ENCODE measurements around the gene NAALADL2.
A peak's percentile ranks its signal among the peaks of the same experiment; 100 is the strongest.
"Not testable (repeated sequence)": the region's sequence is repeated elsewhere in the genome, so short reads cannot be mapped to it uniquely, and the experiment has no call there.

NAALADL2 gene

DNA sequence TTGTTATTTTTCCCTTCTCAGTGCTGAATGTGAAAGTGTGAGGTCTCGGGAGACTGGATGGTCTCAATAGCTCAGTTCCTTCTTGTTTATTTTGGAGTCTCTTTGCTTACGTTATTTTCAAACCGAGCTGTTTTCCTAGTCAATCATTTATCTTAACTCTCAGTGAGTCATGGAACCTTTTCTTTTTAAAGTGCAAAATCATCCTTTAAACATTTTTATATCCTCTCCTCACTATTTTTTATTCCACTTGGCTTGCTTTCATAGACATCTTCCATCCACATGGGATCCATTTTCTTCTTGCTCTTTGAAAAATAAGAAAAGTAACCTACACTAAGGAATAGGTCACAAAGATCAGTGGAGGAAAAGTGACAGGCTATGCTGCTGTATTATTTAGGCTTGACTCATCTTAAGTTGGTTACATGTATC is 497.8 kb downstream of the NAALADL2 start:
- Histone ChIP-seq H3K23ac (ENCODE audit: low read length) (no peak overlapping the region), H4K5ac (ENCODE audit: low read length) (no peak overlapping the region), H3K79me1 (ENCODE audit: low read length) (no peaks in the 10 kb centered on the region), H3K4me2 (ENCODE audit: low read length) (no peak overlapping the region), H2BK15ac (replicated peaks; ENCODE audit: low read depth) (no peak overlapping the region), H3K36me3 (ENCODE audit: control insufficient read depth, insufficient read depth, low read length) (no peaks in the 10 kb centered on the region), H3K27me3 (ENCODE audit: insufficient read depth, low read length, poor library complexity) (no peaks in the 10 kb centered on the region), H2BK120ac (ENCODE audit: low read depth, low read length) (no peak overlapping the region), H2BK5ac (ENCODE audit: low read length) (no peak overlapping the region), H3K4me1 (ENCODE audit: control insufficient read depth, low read depth, low read length) (no peaks in the 10 kb centered on the region), H2AK5ac (ENCODE audit: low read length) (no peak overlapping the region), H4K8ac (ENCODE audit: low read depth, low read length) (no peak overlapping the region), H3K4me3 (ENCODE audit: low read length) (no peak overlapping the region), H3K27ac (ENCODE audit: low read depth, low read length) (no peak overlapping the region), H3K56ac (ENCODE audit: low read length) (no peak overlapping the region), H3K4ac (ENCODE audit: low read depth, low read length) (no peak overlapping the region), H3K9ac (ENCODE audit: low read length) (no peak overlapping the region), H3K79me2 (ENCODE audit: control insufficient read depth, insufficient read depth, low read length) (no peaks in the 10 kb centered on the region), H3K18ac (ENCODE audit: low read length) (no peak overlapping the region)
- no peak for DNase-seq
- no CpG with 5 or more reads among the region's 3 CpGs for WGBS (ENCODE audit: extremely low coverage, insufficient coverage, low lambda C conversion rate)

DNA sequence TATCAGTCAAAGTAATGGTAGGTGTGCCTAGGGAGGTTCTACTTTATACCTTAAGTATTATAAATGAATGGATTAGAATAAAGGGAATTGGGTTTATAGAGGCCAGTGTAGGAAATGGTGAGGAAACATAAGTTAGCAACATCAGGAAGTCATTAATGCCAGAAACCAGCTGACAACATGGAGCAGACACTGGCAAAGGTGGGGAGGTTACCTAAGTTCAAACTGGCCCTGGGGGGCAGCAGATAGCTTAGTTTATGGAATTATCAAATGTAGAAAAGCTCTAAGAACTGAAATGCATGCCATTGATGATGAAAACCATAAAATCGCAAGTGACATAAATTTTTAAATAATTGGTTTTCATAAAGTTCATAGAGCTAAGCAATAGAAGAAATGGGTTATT is 498.6 kb downstream of the NAALADL2 start:
- DNase-seq: peak; percentile 3
- no peak overlapping the region for H3K9ac ChIP-seq (ENCODE audit: low read length)
- H3K4ac ChIP-seq (ENCODE audit: low read depth, low read length): no peak overlapping the region
- no peaks in the 10 kb centered on the region for H3K79me1 ChIP-seq (ENCODE audit: low read length)
- H3K4me3 ChIP-seq (ENCODE audit: low read length): no peak overlapping the region
- no peak overlapping the region for H2BK15ac ChIP-seq (replicated peaks; ENCODE audit: low read depth)
- H3K23ac ChIP-seq (ENCODE audit: low read length): no peak overlapping the region
- no peak overlapping the region for H2AK5ac ChIP-seq (ENCODE audit: low read length)
- no peaks in the 10 kb centered on the region for H3K36me3 ChIP-seq (ENCODE audit: control insufficient read depth, insufficient read depth, low read length)
- H3K79me2 ChIP-seq (ENCODE audit: control insufficient read depth, insufficient read depth, low read length): no peaks in the 10 kb centered on the region
- no peak overlapping the region for H3K56ac ChIP-seq (ENCODE audit: low read length)
- H3K4me2 ChIP-seq (ENCODE audit: low read length): no peak overlapping the region
- no peak overlapping the region for H3K18ac ChIP-seq (ENCODE audit: low read length)
- H3K27ac ChIP-seq (ENCODE audit: low read depth, low read length): no peak overlapping the region
- H2BK120ac ChIP-seq (ENCODE audit: low read depth, low read length): no peak overlapping the region
- no peak overlapping the region for H4K5ac ChIP-seq (ENCODE audit: low read length)
- no peak overlapping the region for H4K8ac ChIP-seq (ENCODE audit: low read depth, low read length)
- no CpG with 5 or more reads among the region's 1 CpG for WGBS (ENCODE audit: extremely low coverage, insufficient coverage, low lambda C conversion rate)
- H3K27me3 ChIP-seq (ENCODE audit: insufficient read depth, low read length, poor library complexity): no peaks in the 10 kb centered on the region
- H3K4me1 ChIP-seq (ENCODE audit: control insufficient read depth, low read depth, low read length): no peaks in the 10 kb centered on the region
- no peak overlapping the region for H2BK5ac ChIP-seq (ENCODE audit: low read length)

DNA sequence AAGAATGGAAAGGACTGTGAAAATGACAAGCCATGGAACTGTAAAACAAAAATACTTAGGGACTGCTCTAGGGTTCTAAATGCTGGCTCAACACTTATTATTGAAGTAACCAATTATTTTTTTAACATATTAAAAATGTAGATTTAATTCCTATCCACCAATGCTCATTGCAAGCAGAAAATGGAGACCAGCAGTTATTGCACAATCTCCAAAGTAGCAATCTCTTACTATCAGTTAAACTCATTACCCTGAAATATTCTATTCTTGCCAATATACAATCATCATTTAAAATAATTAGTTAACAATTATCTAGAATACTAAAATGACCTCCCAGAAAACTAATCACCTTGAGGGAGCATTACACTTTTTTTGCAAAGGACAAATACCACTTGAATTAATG is 499.8 kb downstream of the NAALADL2 start:
- Histone ChIP-seq H2BK120ac (ENCODE audit: low read depth, low read length) (no peak overlapping the region), H2AK5ac (ENCODE audit: low read length) (no peak overlapping the region), H3K79me1 (ENCODE audit: low read length) (no peaks in the 10 kb centered on the region)

DNA sequence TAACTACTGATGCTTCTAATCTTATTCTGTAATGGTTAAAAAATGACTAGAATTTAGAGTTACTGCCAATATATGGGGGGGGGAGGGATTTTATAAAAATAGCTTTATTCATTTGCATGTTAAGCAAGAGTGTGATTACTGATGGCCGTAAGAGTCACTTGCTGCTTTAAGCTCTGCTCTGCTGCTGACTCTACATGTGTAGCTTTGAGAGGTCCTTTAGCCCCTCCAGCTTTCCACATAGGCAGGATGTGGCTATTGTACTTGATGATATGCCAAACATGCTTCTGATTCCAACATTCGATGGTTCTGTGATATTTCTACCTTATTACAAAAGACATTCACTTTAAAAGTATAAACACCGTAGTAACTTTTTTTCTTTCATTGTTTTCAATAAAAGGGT is 511.3 kb downstream of the NAALADL2 start:
- H3K27me3 ChIP-seq (ENCODE audit: insufficient read depth, low read length, poor library complexity); H3K36me3 ChIP-seq (ENCODE audit: control insufficient read depth, insufficient read depth, low read length); H3K23ac ChIP-seq (ENCODE audit: low read length); H2BK5ac ChIP-seq (ENCODE audit: low read length); H3K18ac ChIP-seq (ENCODE audit: low read length); H3K4me1 ChIP-seq (ENCODE audit: control insufficient read depth, low read depth, low read length); H3K4ac ChIP-seq (ENCODE audit: low read depth, low read length); H3K9ac ChIP-seq (ENCODE audit: low read length); H3K79me2 ChIP-seq (ENCODE audit: control insufficient read depth, insufficient read depth, low read length); H2BK15ac ChIP-seq (replicated peaks; ENCODE audit: low read depth); H3K79me1 ChIP-seq (ENCODE audit: low read length); H3K4me2 ChIP-seq (ENCODE audit: low read length); H3K27ac ChIP-seq (ENCODE audit: low read depth, low read length); H2AK5ac ChIP-seq (ENCODE audit: low read length); DNase-seq; H2BK120ac ChIP-seq (ENCODE audit: low read depth, low read length); H3K56ac ChIP-seq (ENCODE audit: low read length); H4K5ac ChIP-seq (ENCODE audit: low read length); H3K4me3 ChIP-seq (ENCODE audit: low read length); H4K8ac ChIP-seq (ENCODE audit: low read depth, low read length): not testable (repeated sequence)
- no CpG with 5 or more reads among the region's 3 CpGs for WGBS (ENCODE audit: extremely low coverage, insufficient coverage, low lambda C conversion rate)

More for the DNA sequence above, 499.8 kb downstream of the NAALADL2 start:
- Histone ChIP-seq H3K4me2 (ENCODE audit: low read length) (no peak overlapping the region), H3K23ac (ENCODE audit: low read length) (no peak overlapping the region), H3K56ac (ENCODE audit: low read length) (no peak overlapping the region), H3K4me3 (ENCODE audit: low read length) (no peak overlapping the region), H4K8ac (ENCODE audit: low read depth, low read length) (no peak overlapping the region), H3K18ac (ENCODE audit: low read length) (no peak overlapping the region), H3K27me3 (ENCODE audit: insufficient read depth, low read length, poor library complexity) (no peaks in the 10 kb centered on the region), H3K9ac (ENCODE audit: low read length) (no peak overlapping the region), H3K4ac (ENCODE audit: low read depth, low read length) (no peak overlapping the region), H2BK5ac (ENCODE audit: low read length) (no peak overlapping the region), H2BK15ac (replicated peaks; ENCODE audit: low read depth) (no peak overlapping the region), H4K5ac (ENCODE audit: low read length) (no peak overlapping the region), H3K27ac (ENCODE audit: low read depth, low read length) (no peak overlapping the region), H3K36me3 (ENCODE audit: control insufficient read depth, insufficient read depth, low read length) (no peaks in the 10 kb centered on the region), H3K79me2 (ENCODE audit: control insufficient read depth, insufficient read depth, low read length) (no peaks in the 10 kb centered on the region), H3K4me1 (ENCODE audit: control insufficient read depth, low read depth, low read length) (no peaks in the 10 kb centered on the region)
- DNase-seq: no peak

DNA sequence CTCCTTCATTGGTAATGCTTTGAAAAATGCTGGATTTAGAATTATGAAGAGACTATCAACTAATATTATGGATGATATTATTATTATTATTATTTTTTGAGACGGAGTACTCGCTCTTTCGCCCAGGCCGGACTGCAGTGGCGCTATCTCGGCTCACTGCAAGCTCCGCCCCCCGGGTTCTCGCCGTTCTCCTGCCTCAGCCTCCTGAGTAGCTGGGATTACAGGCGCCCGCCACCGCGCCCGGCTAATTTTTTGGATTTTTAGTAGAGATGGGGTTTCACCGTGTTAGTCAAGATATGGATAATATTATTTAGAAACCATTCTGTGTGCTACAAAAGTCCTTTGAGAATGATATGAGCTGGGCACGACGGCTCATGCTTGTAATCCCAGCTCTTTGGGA is 512.1 kb downstream of the NAALADL2 start:
- H3K36me3 ChIP-seq (ENCODE audit: control insufficient read depth, insufficient read depth, low read length); H3K27me3 ChIP-seq (ENCODE audit: insufficient read depth, low read length, poor library complexity); DNase-seq; H4K8ac ChIP-seq (ENCODE audit: low read depth, low read length); H2BK5ac ChIP-seq (ENCODE audit: low read length); H2BK15ac ChIP-seq (replicated peaks; ENCODE audit: low read depth); H3K4me2 ChIP-seq (ENCODE audit: low read length); H3K4me3 ChIP-seq (ENCODE audit: low read length); H3K79me2 ChIP-seq (ENCODE audit: control insufficient read depth, insufficient read depth, low read length); H3K4ac ChIP-seq (ENCODE audit: low read depth, low read length); H3K27ac ChIP-seq (ENCODE audit: low read depth, low read length); H3K79me1 ChIP-seq (ENCODE audit: low read length); H3K56ac ChIP-seq (ENCODE audit: low read length); H3K4me1 ChIP-seq (ENCODE audit: control insufficient read depth, low read depth, low read length); H2AK5ac ChIP-seq (ENCODE audit: low read length); H4K5ac ChIP-seq (ENCODE audit: low read length); H2BK120ac ChIP-seq (ENCODE audit: low read depth, low read length); H3K23ac ChIP-seq (ENCODE audit: low read length); H3K18ac ChIP-seq (ENCODE audit: low read length); H3K9ac ChIP-seq (ENCODE audit: low read length): not testable (repeated sequence)
- no CpG with 5 or more reads among the region's 18 CpGs for WGBS (ENCODE audit: extremely low coverage, insufficient coverage, low lambda C conversion rate)

- H2BK5ac ChIP-seq (ENCODE audit: low read length): no peak overlapping the region
- no peaks in the 10 kb centered on the region for H3K79me1 ChIP-seq (ENCODE audit: low read length)
- no peak overlapping the region for H3K4me3 ChIP-seq (ENCODE audit: low read length)
- H3K9ac ChIP-seq (ENCODE audit: low read length): no peak overlapping the region
- no peak for DNase-seq
- no peak overlapping the region for H4K8ac ChIP-seq (ENCODE audit: low read depth, low read length)
- no peaks in the 10 kb centered on the region for H3K36me3 ChIP-seq (ENCODE audit: control insufficient read depth, insufficient read depth, low read length)
- H2BK120ac ChIP-seq (ENCODE audit: low read depth, low read length): no peak overlapping the region
- H3K56ac ChIP-seq (ENCODE audit: low read length): no peak overlapping the region
- no peaks in the 10 kb centered on the region for H3K27me3 ChIP-seq (ENCODE audit: insufficient read depth, low read length, poor library complexity)
- no peaks in the 10 kb centered on the region for H3K4me1 ChIP-seq (ENCODE audit: control insufficient read depth, low read depth, low read length)
- H2AK5ac ChIP-seq (ENCODE audit: low read length): no peak overlapping the region
- no peak overlapping the region for H2BK15ac ChIP-seq (replicated peaks; ENCODE audit: low read depth)
- H3K4ac ChIP-seq (ENCODE audit: low read depth, low read length): no peak overlapping the region
- no CpG with 5 or more reads among the region's 1 CpG for WGBS (ENCODE audit: extremely low coverage, insufficient coverage, low lambda C conversion rate)
- no peaks in the 10 kb centered on the region for H3K79me2 ChIP-seq (ENCODE audit: control insufficient read depth, insufficient read depth, low read length)
- H3K4me2 ChIP-seq (ENCODE audit: low read length): no peak overlapping the region
- no peak overlapping the region for H3K27ac ChIP-seq (ENCODE audit: low read depth, low read length)
- no peak overlapping the region for H4K5ac ChIP-seq (ENCODE audit: low read length)
- no peak overlapping the region for H3K18ac ChIP-seq (ENCODE audit: low read length)
- H3K23ac ChIP-seq (ENCODE audit: low read length): no peak overlapping the region
These were observed 515.6 kb downstream of the NAALADL2 start for GRCh38 chr3:175374705-175375104.

Data from mesendoderm (in vitro differentiated cells).